GM18526 (cell line): ENCODE data around the gene RPL27A.

ENCODE experiments used
- POLR2A ChIP-seq: IDR thresholded peaks from 3 replicates; pipeline ENCODE4 v1.6.1; 2011; ENCODE audit not compliant: insufficient read length; ENCODE audit errors: extremely low read depth

RPL27A gene

GRCh38 chr11:8706673-8707432 is 24.3 kb downstream of the RPL27A start:
- no peak for TF ChIP-seq POLR2A

GRCh38 chr11:8707541-8708191 is 25.1 kb downstream of the RPL27A start:
- no peak for TF ChIP-seq POLR2A

GRCh38 chr11:8709002-8709672 is 26.5 kb downstream of the RPL27A start:
- no peak for TF ChIP-seq POLR2A

- TF ChIP-seq POLR2A, result no peak
These were observed 27.2 kb downstream of the RPL27A start for GRCh38 chr11:8709777-8710176.

GRCh38 chr11:8711895-8712442 is 29.4 kb downstream of the RPL27A start:
- TF ChIP-seq POLR2A, result no peak

GRCh38 chr11:8712506-8712905 is 29.9 kb downstream of the RPL27A start:
- TF ChIP-seq POLR2A, result no peak

GRCh38 chr11:8713760-8714454 is 31.3 kb downstream of the RPL27A start:
- no peak for TF ChIP-seq POLR2A

GRCh38 chr11:8714622-8715225 is 32.1 kb downstream of the RPL27A start:
- no peak for TF ChIP-seq POLR2A

- no peak for TF ChIP-seq POLR2A
These were observed 32.9 kb downstream of the RPL27A start for GRCh38 chr11:8715501-8715900.

GRCh38 chr11:8717544-8717875 is 34.9 kb downstream of the RPL27A start:
- no peak for TF ChIP-seq POLR2A

- TF ChIP-seq POLR2A, result no peak
These were observed 35.5 kb downstream of the RPL27A start for GRCh38 chr11:8717876-8718753.

GRCh38 chr11:8719211-8719649 is 36.6 kb downstream of the RPL27A start:
- no peak for TF ChIP-seq POLR2A

- TF ChIP-seq POLR2A, result no peak
These were observed 37.1 kb downstream of the RPL27A start for GRCh38 chr11:8719721-8720120.

- TF ChIP-seq POLR2A, result no peak
These were observed 37.8 kb downstream of the RPL27A start for GRCh38 chr11:8720352-8720751.
